ENCODE measurements around the gene PDE4D. TPM values are rescaled to one million over a fixed set of nuclear protein-coding genes. Genes with fewer than 3 reads are reported as not detected.

Gene PDE4D
- total and polyA plus RNA-seq, 2 donors (not counting 3 experiments of a cell fraction or from before 2014, with no cell fraction given): 34.5 to 51.2 TPM

DNA sequence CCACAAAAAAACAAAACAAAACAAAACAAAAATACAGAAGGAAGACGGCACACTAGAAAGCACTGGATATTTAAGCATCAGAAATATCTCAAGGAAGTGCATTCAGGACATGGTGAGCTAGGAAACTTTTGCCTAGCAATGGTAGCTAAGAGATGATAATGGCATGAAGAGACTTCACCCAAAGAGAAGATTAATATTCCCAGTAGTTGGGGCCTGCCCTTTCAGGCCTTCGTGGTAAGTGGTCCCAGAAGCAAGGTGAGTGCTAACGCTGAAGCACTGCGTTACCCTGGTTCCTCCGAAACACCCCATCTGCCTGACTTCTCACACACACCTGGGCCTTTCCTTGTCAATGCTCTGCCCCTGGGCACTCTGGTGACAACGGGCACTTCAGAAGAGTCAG lies 725.5 kb downstream of the PDE4D start:
- Histone ChIP-seq H3K4me1 (ENCODE audit: control insufficient read depth, extremely low read depth, insufficient read depth, low read length) (no peaks in the 10 kb centered on the region), H3K27ac (ENCODE audit: insufficient read depth, low read depth, low read length) (no peak overlapping the region), H3K4me3 (replicated peaks in 1 of 3; ENCODE audit: insufficient read depth in 1 of 3, low read depth in 1 of 3, low read length in 3 of 3) (no peak overlapping the region), H3K9me3 (replicated peaks; ENCODE audit: control insufficient read depth, insufficient read depth, low read length) (no peaks in the 10 kb centered on the region), H3K4me2 (ENCODE audit: insufficient read depth, low read length) (no peak overlapping the region), H3K9ac (replicated peaks; ENCODE audit: extremely low read depth, insufficient read depth, low read length) (no peak overlapping the region), H3K27me3 (ENCODE audit: control insufficient read depth in 2 of 2, insufficient read depth in 2 of 2, low read length in 2 of 2) (no peaks in the 10 kb centered on the region), H3K79me2 (ENCODE audit: control insufficient read depth, insufficient read depth, low read length) (no peaks in the 10 kb centered on the region), H2AFZ (ENCODE audit: low read depth, low read length) (no peak overlapping the region), H4K20me1 (replicated peaks; ENCODE audit: control insufficient read depth, extremely low read depth, insufficient read depth, low read length) (no peaks in the 10 kb centered on the region), H3K9me1 (replicated peaks; ENCODE audit: control insufficient read depth, extremely low read depth, insufficient read depth, low read length) (no peaks in the 10 kb centered on the region), H3K36me3 (ENCODE audit: control insufficient read depth in 2 of 2, extremely low read depth in 1 of 2, insufficient read depth in 2 of 2, low read length in 2 of 2) (peaks cover 0 to 2% of the 10 kb centered on the region in 2 experiments)
- intact Hi-C loops (cut with micrococcal nuclease): no loop called here
- no TSS peak for BruUV-seq (replicated peaks)
- DNase-seq (ENCODE audit: low read depth, low spot score) (no peak), FAIRE-seq (no peak)
- ChIA-PET CTCF (interaction anchor here (0.9 to 1.4 kb wide), 3 partner anchors 20 to 282 kb away, joined by 3 to 4 read pairs (median 3); no protein-coding TSS in a partner anchor), POLR2A (no interaction called here)
- TF ChIP-seq POLR2A (IDR thresholded peaks at IDR 0.05; ENCODE audit: low read depth, low read length): no peak
- TF ChIP-seq, protein P1, sequence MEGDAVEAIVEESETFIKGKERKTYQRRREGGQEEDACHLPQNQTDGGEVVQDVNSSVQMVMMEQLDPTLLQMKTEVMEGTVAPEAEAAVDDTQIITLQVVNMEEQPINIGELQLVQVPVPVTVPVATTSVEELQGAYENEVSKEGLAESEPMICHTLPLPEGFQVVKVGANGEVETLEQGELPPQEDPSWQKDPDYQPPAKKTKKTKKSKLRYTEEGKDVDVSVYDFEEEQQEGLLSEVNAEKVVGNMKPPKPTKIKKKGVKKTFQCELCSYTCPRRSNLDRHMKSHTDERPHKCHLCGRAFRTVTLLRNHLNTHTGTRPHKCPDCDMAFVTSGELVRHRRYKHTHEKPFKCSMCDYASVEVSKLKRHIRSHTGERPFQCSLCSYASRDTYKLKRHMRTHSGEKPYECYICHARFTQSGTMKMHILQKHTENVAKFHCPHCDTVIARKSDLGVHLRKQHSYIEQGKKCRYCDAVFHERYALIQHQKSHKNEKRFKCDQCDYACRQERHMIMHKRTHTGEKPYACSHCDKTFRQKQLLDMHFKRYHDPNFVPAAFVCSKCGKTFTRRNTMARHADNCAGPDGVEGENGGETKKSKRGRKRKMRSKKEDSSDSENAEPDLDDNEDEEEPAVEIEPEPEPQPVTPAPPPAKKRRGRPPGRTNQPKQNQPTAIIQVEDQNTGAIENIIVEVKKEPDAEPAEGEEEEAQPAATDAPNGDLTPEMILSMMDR (IDR thresholded peaks at IDR 0.05; ENCODE audit: extremely low read depth in 1 of 2, insufficient read depth in 1 of 2, low read depth in 1 of 2, low read length in 2 of 2): no peak
- no peak for TF ChIP-seq FOS (IDR thresholded peaks at IDR 0.05; ENCODE audit: borderline replicate concordance, insufficient read depth, low read length)
- TF ChIP-seq POLR2AphosphoS5 (IDR thresholded peaks at IDR 0.05; ENCODE audit: insufficient read depth, low read depth, low read length): no peak
- no peak for TF ChIP-seq EZH2 (IDR thresholded peaks at IDR 0.05; ENCODE audit: borderline replicate concordance, low read depth, low read length, severe bottlenecking)
- TF ChIP-seq MYC (IDR thresholded peaks at IDR 0.05; ENCODE audit: low read depth, low read length): no peak
- TF ChIP-seq GATA2 (IDR thresholded peaks at IDR 0.05; ENCODE audit: insufficient read depth, insufficient read length, low read depth, low read length): no peak
- TF ChIP-seq, protein P2, sequence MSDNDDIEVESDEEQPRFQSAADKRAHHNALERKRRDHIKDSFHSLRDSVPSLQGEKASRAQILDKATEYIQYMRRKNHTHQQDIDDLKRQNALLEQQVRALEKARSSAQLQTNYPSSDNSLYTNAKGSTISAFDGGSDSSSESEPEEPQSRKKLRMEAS (IDR thresholded peaks at IDR 0.05; ENCODE audit: insufficient read depth, insufficient read length): no peak
- no peak for TF ChIP-seq JUN (IDR thresholded peaks at IDR 0.05; ENCODE audit: borderline replicate concordance, insufficient read depth, insufficient read length, low read depth)
- dilution Hi-C loops (cut with MboI; ENCODE audit: extremely low pct_ligation_motif_present, low sequenced_read_pairs): no loop called here

Measured in endothelial cell of umbilical vein (primary cell).